NCI-H748 (cell line): Measurements from ENCODE around the gene ZCCHC14.

Source experiments
- DNase-seq: peaks from one replicate; lab custom pipeline; 2025; ENCODE audit not compliant: unreplicated experiment; lab: John Stamatoyannopoulos, UW

ZCCHC14 gene

GRCh38 chr16:87435372-87436224 lies 57.2 kb downstream of the ZCCHC14 start:
- no peak for DNase-seq

GRCh38 chr16:87434146-87434667 lies 58.6 kb downstream of the ZCCHC14 start:
- no peak for DNase-seq

GRCh38 chr16:87432330-87432915 lies 60.4 kb downstream of the ZCCHC14 start:
- DNase-seq, result no peak

- DNase-seq, result no peak
Measured at GRCh38 chr16:87431926-87432325, 60.9 kb downstream of the ZCCHC14 start.

- DNase-seq, result no peak
Measured at GRCh38 chr16:87426423-87427215, 66.2 kb downstream of the ZCCHC14 start.

- DNase-seq, result no peak
Measured at GRCh38 chr16:87425941-87426340, 66.9 kb downstream of the ZCCHC14 start.

- DNase-seq, result no peak
Measured at GRCh38 chr16:87424266-87424665, 68.6 kb downstream of the ZCCHC14 start.

GRCh38 chr16:87423429-87423828 lies 69.4 kb downstream of the ZCCHC14 start:
- no peak for DNase-seq

GRCh38 chr16:87422106-87422505 lies 70.7 kb downstream of the ZCCHC14 start:
- no peak for DNase-seq

GRCh38 chr16:87421003-87421912 lies 71.6 kb downstream of the ZCCHC14 start:
- DNase-seq, result no peak

- DNase-seq, result no peak
Measured at GRCh38 chr16:87420026-87421002, 72.5 kb downstream of the ZCCHC14 start.

GRCh38 chr16:87418644-87419043 lies 74.2 kb downstream of the ZCCHC14 start:
- DNase-seq, result no peak

GRCh38 chr16:87418216-87418615 lies 74.6 kb downstream of the ZCCHC14 start:
- DNase-seq, result no peak

GRCh38 chr16:87417528-87417910 lies 75.3 kb downstream of the ZCCHC14 start:
- no peak for DNase-seq

GRCh38 chr16:87416826-87417527 lies 75.8 kb downstream of the ZCCHC14 start:
- DNase-seq, result no peak

- no peak for DNase-seq
Measured at GRCh38 chr16:87415441-87415840, 77.4 kb downstream of the ZCCHC14 start.

GRCh38 chr16:87414251-87414680 lies 78.6 kb downstream of the ZCCHC14 start:
- DNase-seq, result no peak

- DNase-seq, result no peak
Measured at GRCh38 chr16:87412996-87413421, 79.8 kb downstream of the ZCCHC14 start.
